GM10266 (cell line): ENCODE results near the gene HMCN1.

Source experiments
- DNase-seq: peaks from one replicate; pipeline ENCODE4 v3.0.0; 2012; ENCODE audit errors: extremely low spot score
- TF ChIP-seq, protein P1 (sequence below): IDR thresholded peaks from 2 replicates; pipeline ENCODE4 v1.5.1; 2012; ENCODE audit warnings: mild to moderate bottlenecking, low read depth; ENCODE audit not compliant: control insufficient read depth, insufficient read depth; ENCODE audit errors: missing control alignments

Gene HMCN1

DNA sequence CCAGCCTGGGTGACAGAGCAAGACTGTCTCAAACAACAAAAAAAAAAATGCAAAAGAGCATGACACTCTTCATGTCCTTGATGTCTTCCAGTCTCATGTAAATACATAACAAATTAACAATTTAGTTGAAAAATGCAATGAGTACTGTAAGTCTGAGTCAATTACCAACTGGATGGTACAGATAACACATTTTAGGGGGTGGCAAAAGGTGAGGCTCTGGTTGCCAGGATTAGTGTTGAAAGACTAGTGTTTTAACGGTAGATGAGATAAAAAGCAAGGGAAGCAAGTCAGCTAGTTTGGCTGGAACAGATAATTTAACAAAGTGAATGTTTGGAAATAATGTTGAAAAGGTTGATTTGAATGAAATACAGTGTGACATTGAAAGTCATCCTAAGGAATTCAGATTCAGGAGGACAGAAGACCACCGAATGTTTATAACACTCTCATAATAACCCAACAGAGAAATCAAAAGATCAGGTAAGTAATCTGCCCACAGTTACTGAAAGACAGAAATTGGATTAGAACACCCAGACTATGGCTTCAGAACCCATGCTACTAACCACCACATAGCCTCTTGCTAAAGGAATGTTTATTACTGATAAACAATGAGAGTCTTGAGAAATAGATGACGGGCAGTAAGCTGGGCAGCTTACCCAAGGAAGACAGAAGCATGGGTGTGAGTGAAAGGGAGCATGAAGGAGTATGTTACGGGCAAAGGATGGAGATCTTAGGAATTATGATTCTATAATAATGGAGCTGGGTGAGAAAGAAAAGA, 312.4 kb downstream of the HMCN1 start:
- TF ChIP-seq, protein P1, sequence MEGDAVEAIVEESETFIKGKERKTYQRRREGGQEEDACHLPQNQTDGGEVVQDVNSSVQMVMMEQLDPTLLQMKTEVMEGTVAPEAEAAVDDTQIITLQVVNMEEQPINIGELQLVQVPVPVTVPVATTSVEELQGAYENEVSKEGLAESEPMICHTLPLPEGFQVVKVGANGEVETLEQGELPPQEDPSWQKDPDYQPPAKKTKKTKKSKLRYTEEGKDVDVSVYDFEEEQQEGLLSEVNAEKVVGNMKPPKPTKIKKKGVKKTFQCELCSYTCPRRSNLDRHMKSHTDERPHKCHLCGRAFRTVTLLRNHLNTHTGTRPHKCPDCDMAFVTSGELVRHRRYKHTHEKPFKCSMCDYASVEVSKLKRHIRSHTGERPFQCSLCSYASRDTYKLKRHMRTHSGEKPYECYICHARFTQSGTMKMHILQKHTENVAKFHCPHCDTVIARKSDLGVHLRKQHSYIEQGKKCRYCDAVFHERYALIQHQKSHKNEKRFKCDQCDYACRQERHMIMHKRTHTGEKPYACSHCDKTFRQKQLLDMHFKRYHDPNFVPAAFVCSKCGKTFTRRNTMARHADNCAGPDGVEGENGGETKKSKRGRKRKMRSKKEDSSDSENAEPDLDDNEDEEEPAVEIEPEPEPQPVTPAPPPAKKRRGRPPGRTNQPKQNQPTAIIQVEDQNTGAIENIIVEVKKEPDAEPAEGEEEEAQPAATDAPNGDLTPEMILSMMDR: no peak
- DNase-seq: no peak

GRCh38 chr1:186050360-186050759, 316.2 kb downstream of the HMCN1 start:
- no peak for DNase-seq
- TF ChIP-seq, protein P1: no peak

- TF ChIP-seq, protein P1: no peak
- DNase-seq: no peak
Observed at GRCh38 chr1:186054003-186054402, 319.8 kb downstream of the HMCN1 start.

GRCh38 chr1:186054932-186055331, 320.7 kb downstream of the HMCN1 start:
- no peak for DNase-seq

GRCh38 chr1:186055846-186056245, 321.7 kb downstream of the HMCN1 start:
- TF ChIP-seq, protein P1: no peak
- DNase-seq: no peak

More at GRCh38 chr1:186054932-186055331, 320.7 kb downstream of the HMCN1 start:
- TF ChIP-seq, protein P1: no peak

- DNase-seq: no peak
- TF ChIP-seq, protein P1: no peak
Observed at GRCh38 chr1:186057086-186057485, 322.9 kb downstream of the HMCN1 start.

DNA sequence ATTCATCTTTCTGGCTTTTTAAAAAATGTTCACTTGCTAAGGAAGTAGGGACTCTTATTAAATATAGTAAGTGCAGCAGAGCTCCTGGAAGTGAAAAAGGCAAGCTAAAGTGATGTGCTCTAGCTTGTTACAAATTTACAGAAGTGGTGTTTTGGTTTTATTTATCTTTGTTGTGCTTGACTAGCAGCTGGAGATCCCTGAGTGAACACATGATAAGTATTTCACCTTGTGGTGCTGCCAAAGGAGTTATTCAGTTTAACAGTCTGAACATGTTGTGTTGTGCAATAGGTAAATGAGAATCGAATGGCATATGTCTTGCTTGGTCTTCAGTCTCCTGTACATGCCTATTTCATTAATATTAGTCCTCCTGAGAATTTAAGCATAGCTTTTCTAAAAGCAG, 325.1 kb downstream of the HMCN1 start:
- no peak for DNase-seq
- TF ChIP-seq, protein P1: no peak
